Uterus (tissue), 2 donors: ENCODE results near the gene ITGAD.

ENCODE experiments used
- POLR2A ChIP-seq, 2 donors: fragments of 450-650 bp; IDR thresholded peaks; one replicate each; pipeline ENCODE4 v1.6.1; 2016; ENCODE audit warnings: antibody characterized with exemption in 2 of 2, mild to moderate bottlenecking in 1 of 2, moderate library complexity in 1 of 2
- TF ChIP-seq, protein P1 (sequence below), 4 experiments: fragments of 200-600 bp in 2 of 4; fragments of 450-650 bp in 2 of 4; sonication (generic) in 2 of 4; IDR thresholded peaks; one replicate each; pipeline ENCODE4 v1.5.1; 2016 to 2019; ENCODE audit warnings: antibody characterized with exemption in 4 of 4, mild to moderate bottlenecking in 2 of 4, moderate library complexity in 1 of 4

GRCh38 chr16:31375231-31375630, 17.9 kb upstream of the ITGAD start:
- TF ChIP-seq, protein P1, sequence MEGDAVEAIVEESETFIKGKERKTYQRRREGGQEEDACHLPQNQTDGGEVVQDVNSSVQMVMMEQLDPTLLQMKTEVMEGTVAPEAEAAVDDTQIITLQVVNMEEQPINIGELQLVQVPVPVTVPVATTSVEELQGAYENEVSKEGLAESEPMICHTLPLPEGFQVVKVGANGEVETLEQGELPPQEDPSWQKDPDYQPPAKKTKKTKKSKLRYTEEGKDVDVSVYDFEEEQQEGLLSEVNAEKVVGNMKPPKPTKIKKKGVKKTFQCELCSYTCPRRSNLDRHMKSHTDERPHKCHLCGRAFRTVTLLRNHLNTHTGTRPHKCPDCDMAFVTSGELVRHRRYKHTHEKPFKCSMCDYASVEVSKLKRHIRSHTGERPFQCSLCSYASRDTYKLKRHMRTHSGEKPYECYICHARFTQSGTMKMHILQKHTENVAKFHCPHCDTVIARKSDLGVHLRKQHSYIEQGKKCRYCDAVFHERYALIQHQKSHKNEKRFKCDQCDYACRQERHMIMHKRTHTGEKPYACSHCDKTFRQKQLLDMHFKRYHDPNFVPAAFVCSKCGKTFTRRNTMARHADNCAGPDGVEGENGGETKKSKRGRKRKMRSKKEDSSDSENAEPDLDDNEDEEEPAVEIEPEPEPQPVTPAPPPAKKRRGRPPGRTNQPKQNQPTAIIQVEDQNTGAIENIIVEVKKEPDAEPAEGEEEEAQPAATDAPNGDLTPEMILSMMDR (IDR thresholded peaks at IDR 0.05), result no peak
- TF ChIP-seq POLR2A (IDR thresholded peaks at IDR 0.05), result no peak
